Esophagus (tissue), 2 donors: ENCODE results near the gene SUMO4. TPM values are rescaled to one million over a fixed set of nuclear protein-coding genes. Genes with fewer than 3 reads are reported as not detected.

Source experiments
- H3K27ac ChIP-seq, 2 donors: one replicate each; pipeline ENCODE4 v1.5.1; 2013; ENCODE audit warnings: low read depth in 2 of 2, mild to moderate bottlenecking in 2 of 2, inconsistent platforms in 1 of 2, low read length in 1 of 2, moderate library complexity in 1 of 2
- H3K27me3 ChIP-seq, 2 donors: one replicate each; pipeline ENCODE4 v1.6.1; 2013; ENCODE audit warnings: low read length in 2 of 2, control low read depth in 1 of 2, mild to moderate bottlenecking in 1 of 2; ENCODE audit not compliant: insufficient read depth in 2 of 2, control insufficient read depth in 1 of 2
- H3K36me3 ChIP-seq, 2 donors: one replicate each; pipeline ENCODE4 v1.6.1; 2013; ENCODE audit warnings: low read length in 1 of 2; ENCODE audit not compliant: control insufficient read depth in 2 of 2, insufficient read depth in 2 of 2
- H3K4me1 ChIP-seq, 2 donors: one replicate each; pipeline ENCODE4 v1.6.1; 2013; ENCODE audit warnings: low read length in 1 of 2; ENCODE audit not compliant: control insufficient read depth in 2 of 2, insufficient read depth in 2 of 2
- H3K4me3 ChIP-seq, 2 donors: one replicate each; pipeline ENCODE4 v1.5.1; 2013; ENCODE audit warnings: low read length in 2 of 2, mild to moderate bottlenecking in 2 of 2, low read depth in 1 of 2, moderate library complexity in 1 of 2
- H3K9me3 ChIP-seq, 2 donors: one replicate each; pipeline ENCODE4 v1.6.1; 2013; ENCODE audit warnings: mild to moderate bottlenecking in 2 of 2, low read depth in 1 of 2, low read length in 1 of 2, moderate library complexity in 1 of 2; ENCODE audit not compliant: control insufficient read depth in 2 of 2, insufficient read depth in 1 of 2
- WGBS, 2 donors: extraction: QIAGEN DNeasy Blood & Tissue Kit; methylation state at CpG; one replicate each; pipeline ENCODE4 v1.1.7; 2013; 5-methylcytosine and 5-hydroxymethylcytosine counted together
- polyA plus RNA-seq, 2 donors: library from polyadenylated mRNA; stranded (reverse); fragments of 200-250 nt; gene quantifications; one replicate each; pipeline ENCODE4 v1.2.3, GENCODE V29; 2013
- donor health status: healthy with polysubstance abuse.
- donor health status: Bipolar disorder and iron deficiency.

Gene SUMO4
- polyA plus RNA-seq: under 1 TPM in 1 of 2 donors, not detected in 1; 0.24 TPM

- H3K27ac ChIP-seq: no peak within 1 kb of the TSS
- H3K4me3 ChIP-seq: no peak within 1 kb of the TSS
- H3K9me3 ChIP-seq: no peaks in the 10 kb centered on the region
- peaks cover 5 to 7% of the 10 kb centered on the region in 2 donors for H3K36me3 ChIP-seq
- no peaks in the 10 kb centered on the region for H3K4me1 ChIP-seq
- no peaks in the 10 kb centered on the region for H3K27me3 ChIP-seq
- 98 to 99% methylated on average over 11 of the region's 11 CpGs for WGBS, 2 donors
Observed at GRCh38 chr6:149400050-149400449, at the start of gene SUMO4. TSS of gene SUMO4 (plus strand) at chr6:149400262. CDS start at chr6:149400392, 130 bp downstream.

DNA sequence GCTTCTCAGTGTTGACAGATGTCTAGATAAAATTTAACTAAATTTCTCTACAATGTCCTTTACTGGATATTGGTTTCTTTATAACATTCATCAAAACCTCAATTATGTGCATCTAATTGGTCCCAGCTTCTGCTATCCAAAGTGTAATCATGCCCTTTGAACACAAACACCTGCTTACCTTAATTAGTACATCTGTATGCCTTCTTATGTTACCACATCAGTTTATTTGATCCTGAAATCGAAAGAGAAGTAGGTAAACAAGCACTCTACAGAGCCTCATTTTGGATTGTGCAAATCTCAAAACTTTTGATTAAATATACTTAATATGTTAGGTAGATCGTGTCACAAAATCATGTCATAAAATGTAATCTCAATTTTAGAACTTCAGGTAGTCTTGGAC is 46.1 kb upstream of the SUMO4 start:
- Histone ChIP-seq H3K36me3 (no peaks in the 10 kb centered on the region), H3K27me3 (no peaks in the 10 kb centered on the region), H3K9me3 (no peaks in the 10 kb centered on the region), H3K27ac (no peak overlapping the region), H3K4me1 (no peaks in the 10 kb centered on the region), H3K4me3 (no peak overlapping the region)
- 71 to 91% methylated on average over 2 of the region's 2 CpGs for WGBS, 2 donors

DNA sequence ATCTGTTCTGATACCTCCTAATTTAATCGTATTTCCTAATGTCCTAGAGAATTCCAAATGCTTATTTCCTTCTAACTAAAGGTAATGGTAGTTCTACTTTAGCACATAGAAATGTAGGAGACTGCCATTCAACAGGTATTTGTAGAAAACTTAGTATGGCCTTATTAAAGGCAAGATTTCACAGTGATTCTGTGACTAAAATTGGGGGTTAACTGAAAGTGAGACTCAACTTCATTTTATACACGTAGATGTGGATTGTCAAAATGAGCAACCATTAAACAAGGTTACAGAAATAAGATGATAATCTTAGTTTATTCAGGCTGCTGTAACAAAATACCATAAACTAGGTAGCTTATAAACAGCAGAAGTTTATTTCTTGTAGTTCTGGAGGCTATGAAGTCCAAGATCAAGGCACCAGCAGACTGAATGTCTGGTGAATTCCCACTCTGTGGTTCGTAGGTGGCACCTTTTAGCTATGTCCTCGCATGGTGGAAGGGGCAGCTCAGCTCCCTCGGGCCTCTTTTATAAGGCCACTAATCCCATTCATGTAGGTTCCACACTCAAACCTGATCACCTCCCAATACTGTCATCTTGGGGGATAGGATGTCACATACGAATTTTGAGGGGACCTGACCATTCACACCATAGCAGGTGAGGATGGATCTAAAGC is 43.8 kb upstream of the SUMO4 start:
- Histone ChIP-seq H3K4me1 (peaks cover 3 to 4% of the 10 kb centered on the region in 2 donors), H3K27me3 (no peaks in the 10 kb centered on the region), H3K27ac (no peak overlapping the region), H3K36me3 (no peaks in the 10 kb centered on the region), H3K4me3 (no peak overlapping the region), H3K9me3 (no peaks in the 10 kb centered on the region)
- 83 to 89% methylated on average over 6 of the region's 6 CpGs for WGBS, 2 donors

DNA sequence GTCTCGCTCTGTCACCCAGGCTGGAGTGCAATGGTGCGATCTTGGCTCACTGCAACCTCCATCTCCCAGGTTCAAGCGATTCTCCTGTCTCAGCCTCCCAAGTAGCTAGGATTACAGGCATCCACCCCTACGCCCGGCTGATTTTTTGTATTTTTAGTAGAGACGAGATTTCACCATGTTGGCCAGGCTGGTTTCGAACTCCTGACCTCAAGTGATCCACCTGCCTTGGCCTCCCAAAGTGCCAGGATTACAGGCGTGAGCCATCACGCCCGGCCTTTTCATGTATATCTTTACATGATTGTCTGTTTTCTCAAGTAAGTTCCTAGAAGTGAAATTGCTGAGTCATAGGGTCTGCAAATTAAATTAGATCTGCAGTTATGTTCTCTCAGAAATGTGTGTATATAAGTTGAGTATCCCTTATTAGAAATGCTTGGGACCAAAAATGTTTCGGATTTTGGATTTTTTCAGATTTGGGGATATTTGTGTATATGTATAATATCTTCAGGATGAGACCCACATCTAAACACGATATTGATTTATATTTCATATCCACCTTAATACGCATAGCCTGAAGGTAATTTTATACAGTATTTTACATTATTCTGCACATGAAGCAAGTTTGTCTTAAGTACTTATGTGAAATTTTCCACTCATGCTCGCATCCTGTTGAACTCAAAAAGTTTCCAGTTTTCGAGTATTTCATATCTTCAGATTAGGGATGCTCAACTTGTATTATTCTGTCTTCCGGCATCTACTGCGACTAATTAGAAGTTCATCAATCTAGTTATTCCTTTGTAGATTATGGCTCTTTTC is 42.1 kb upstream of the SUMO4 start:
- no peak overlapping the region for H3K27ac ChIP-seq
- no peak overlapping the region for H3K4me3 ChIP-seq
- H3K36me3 ChIP-seq: no peaks in the 10 kb centered on the region
- H3K9me3 ChIP-seq: no peaks in the 10 kb centered on the region
- 90 to 91% methylated on average over 17 of the region's 17 CpGs for WGBS, 2 donors
- H3K27me3 ChIP-seq: no peaks in the 10 kb centered on the region
- H3K4me1 ChIP-seq: peaks cover 3 to 5% of the 10 kb centered on the region in 2 donors

- Histone ChIP-seq H3K27ac (no peak overlapping the region), H3K4me3 (no peak overlapping the region), H3K36me3 (no peaks in the 10 kb centered on the region), H3K27me3 (no peaks in the 10 kb centered on the region), H3K4me1 (peaks cover 3 to 5% of the 10 kb centered on the region in 2 donors), H3K9me3 (no peaks in the 10 kb centered on the region)
Observed at GRCh38 chr6:149359440-149359839, 40.6 kb upstream of the SUMO4 start.

DNA sequence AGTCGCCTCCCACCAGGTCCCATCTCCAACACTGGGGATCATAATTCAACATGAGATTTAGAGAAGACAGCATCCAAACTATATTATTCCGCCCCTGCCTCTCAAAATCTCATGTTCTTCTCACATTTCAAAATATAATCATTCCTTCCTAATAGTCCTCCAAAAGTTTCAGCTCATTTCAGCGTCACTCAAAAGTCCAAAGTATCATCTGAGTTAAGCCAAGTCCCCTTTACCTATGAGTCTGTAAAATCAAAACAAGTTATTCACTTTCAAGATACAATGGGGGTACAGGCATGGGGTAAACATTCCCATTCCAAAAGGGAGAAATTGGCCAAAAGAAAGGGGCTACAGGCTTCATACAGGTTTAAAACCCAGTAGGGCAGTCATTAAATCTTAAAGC is 39.5 kb upstream of the SUMO4 start:
- no peaks in the 10 kb centered on the region for H3K9me3 ChIP-seq
- no peak overlapping the region for H3K4me3 ChIP-seq
- peaks cover 3 to 5% of the 10 kb centered on the region in 2 donors for H3K4me1 ChIP-seq
- H3K27me3 ChIP-seq: no peaks in the 10 kb centered on the region
- H3K27ac ChIP-seq: no peak overlapping the region
- no peaks in the 10 kb centered on the region for H3K36me3 ChIP-seq
- 93 to 99% methylated on average over 3 of the region's 3 CpGs for WGBS, 2 donors

- Histone ChIP-seq H3K27ac (no peak overlapping the region), H3K36me3 (no peaks in the 10 kb centered on the region), H3K27me3 (no peaks in the 10 kb centered on the region), H3K4me3 (no peak overlapping the region), H3K9me3 (no peaks in the 10 kb centered on the region), H3K4me1 (peaks cover 3 to 5% of the 10 kb centered on the region in 2 donors)
- 95 to 96% methylated on average over 5 of the region's 5 CpGs for WGBS, 2 donors
Observed at GRCh38 chr6:149362289-149362688, 37.8 kb upstream of the SUMO4 start.

GRCh38 chr6:149363154-149363553 is 36.9 kb upstream of the SUMO4 start:
- H3K27ac ChIP-seq: no peak overlapping the region
- 73 to 92% methylated on average over 1 of the region's 1 CpG for WGBS, 2 donors
- H3K4me1 ChIP-seq: peaks cover 3 to 5% of the 10 kb centered on the region in 2 donors
- no peaks in the 10 kb centered on the region for H3K9me3 ChIP-seq
- H3K4me3 ChIP-seq: no peak overlapping the region
- H3K36me3 ChIP-seq: no peaks in the 10 kb centered on the region
- H3K27me3 ChIP-seq: no peaks in the 10 kb centered on the region

DNA sequence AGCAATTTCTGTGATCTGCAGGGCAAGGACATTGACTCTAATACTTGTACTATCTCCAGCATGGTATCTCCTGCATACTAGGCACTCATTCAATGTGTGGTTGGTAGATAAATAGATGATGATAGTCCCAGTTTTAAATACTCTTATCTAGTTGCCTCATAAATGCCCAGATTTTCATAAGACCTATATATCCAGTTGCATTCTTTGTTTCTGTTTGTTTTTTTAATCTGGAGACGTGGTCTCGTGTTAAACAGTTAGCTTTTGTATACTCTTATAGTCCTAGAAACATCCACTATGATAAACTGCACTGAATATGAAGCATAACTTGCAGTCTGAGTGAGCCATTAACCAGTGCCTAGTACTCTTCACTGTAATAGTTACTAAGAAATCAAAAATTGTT is 35.5 kb upstream of the SUMO4 start:
- 68 to 74% methylated on average over 2 of the region's 2 CpGs for WGBS, 2 donors
- no peaks in the 10 kb centered on the region for H3K27me3 ChIP-seq
- no peak overlapping the region for H3K4me3 ChIP-seq
- H3K9me3 ChIP-seq: no peaks in the 10 kb centered on the region
- no peaks in the 10 kb centered on the region for H3K36me3 ChIP-seq
- no peak overlapping the region for H3K27ac ChIP-seq
- H3K4me1 ChIP-seq: peaks cover 3 to 5% of the 10 kb centered on the region in 2 donors

DNA sequence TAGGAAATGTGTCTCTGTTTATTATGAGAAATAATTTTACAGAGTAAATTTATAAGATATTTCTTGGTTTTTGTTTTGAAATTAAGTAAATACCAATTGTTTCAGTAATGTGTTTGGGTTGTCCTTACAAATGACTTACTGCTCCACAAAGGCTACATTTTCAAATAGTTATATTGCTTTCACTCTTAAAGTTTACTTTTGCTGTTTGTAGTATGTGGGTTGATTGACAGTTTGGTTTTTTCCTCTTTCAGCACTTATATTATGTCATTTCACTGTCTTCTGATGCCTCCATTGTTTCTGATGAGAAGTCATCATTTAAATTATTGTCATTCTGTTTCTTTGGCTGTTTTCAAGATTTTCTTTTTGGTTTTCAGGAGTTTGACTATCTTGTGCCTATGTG is 34.9 kb upstream of the SUMO4 start:
- Histone ChIP-seq H3K27me3 (no peaks in the 10 kb centered on the region), H3K36me3 (no peaks in the 10 kb centered on the region), H3K9me3 (no peaks in the 10 kb centered on the region), H3K4me3 (no peak overlapping the region), H3K27ac (no peak overlapping the region), H3K4me1 (peaks cover 1 to 5% of the 10 kb centered on the region in 2 donors)
